Measurements from ENCODE around the gene RENBP. TPM values are rescaled to one million over a fixed set of nuclear protein-coding genes. Genes with fewer than 3 reads are reported as not detected.

RENBP gene
- total RNA-seq, 4 donors from 2014 or later = 1.8 to 2.6 (median 2.0) TPM

- no peak for DNase-seq
- peak in 1 of 2 donors; percentile 4 for TF ChIP-seq POLR2A (IDR thresholded peaks at IDR 0.05)
- no peak for TF ChIP-seq CTCF (IDR thresholded peaks at IDR 0.05 in 4 of 5, conservative IDR thresholded peaks at IDR 0.05 in 1 of 5)
Observed at GRCh38 chrX:153969125-153969903, 24.9 kb upstream of the RENBP start.

GRCh38 chrX:153968754-153969124 lies 24.3 kb upstream of the RENBP start:
- Histone ChIP-seq H3K36me3 (no peaks in the 10 kb centered on the region), H3K27me3 (no peaks in the 10 kb centered on the region), H3K9me3 (no peaks in the 10 kb centered on the region), H3K27ac (peak overlapping the region; percentile 95 to 100 (median 98)), H3K4me3 (peak overlapping the region; percentile 73 to 94 (median 85)), H3K4me1 (peaks cover 38 to 48% of the 10 kb centered on the region in 2 donors)
- DNase-seq (peak in 1 of 2 donors; percentile 73), ATAC-seq (peak in 1 of 2 donors; percentile 13)
- TF ChIP-seq POLR2A (IDR thresholded peaks at IDR 0.05) (peak; percentile 26 to 34), CTCF (IDR thresholded peaks at IDR 0.05 in 4 of 5, conservative IDR thresholded peaks at IDR 0.05 in 1 of 5) (no peak)
- in situ Hi-C loops (cut with MboI; ENCODE audit: low sequenced_read_pairs in 4 of 4) (loop anchor here in 3 of 4 donors (25.0 kb wide), 4 partner anchors 94 to 1006 kb away; partner anchors contain the start of genes IDH3G (in 2 of the 3), SRPK3 (in 2 of the 3), SSR4 (in 2 of the 3) and G6PD (in 1 of the 3)), intact Hi-C loops (cut with DNase I; ENCODE audit: low total_unique reads) (loop anchor here (5.0 kb wide), 1 partner anchor 176 kb away; the partner anchor contains the start of genes IDH3G and SSR4)

More at GRCh38 chrX:153969125-153969903, 24.9 kb upstream of the RENBP start:
- Histone ChIP-seq H3K4me1 (peaks cover 43 to 53% of the 10 kb centered on the region in 2 donors), H3K36me3 (no peaks in the 10 kb centered on the region), H3K4me3 (peak overlapping the region; percentile 73 to 94 (median 85)), H3K9me3 (no peaks in the 10 kb centered on the region), H3K27ac (peak overlapping the region; percentile 95 to 100 (median 98)), H3K27me3 (no peaks in the 10 kb centered on the region)
- intact Hi-C loops (cut with DNase I; ENCODE audit: low total_unique reads) (loop anchor here (5.0 kb wide), 1 partner anchor 177 kb away; the partner anchor contains the start of genes IDH3G and SSR4), in situ Hi-C loops (cut with MboI; ENCODE audit: low sequenced_read_pairs in 4 of 4) (loop anchor here in 3 of 4 donors (25.0 kb wide), 4 partner anchors 93 to 1007 kb away; partner anchors contain the start of genes IDH3G (in 2 of the 3), SRPK3 (in 2 of the 3), SSR4 (in 2 of the 3) and G6PD (in 1 of the 3))
- no peak for ATAC-seq

- Histone ChIP-seq H3K36me3 (no peaks in the 10 kb centered on the region), H3K9me3 (no peaks in the 10 kb centered on the region), H3K27ac (peak overlapping the region; percentile 95 to 100 (median 98)), H3K27me3 (no peaks in the 10 kb centered on the region), H3K4me3 (peak overlapping the region in 3 of 4 donors; percentile 22 to 87 (median 28)), H3K4me1 (peaks cover 36 to 43% of the 10 kb centered on the region in 2 donors)
- no peak for ATAC-seq
- DNase-seq = no peak
- intact Hi-C loops (cut with DNase I; ENCODE audit: low total_unique reads) = loop anchor here (5.0 kb wide), 1 partner anchor 176 kb away; the partner anchor contains the start of genes IDH3G and SSR4
- in situ Hi-C loops (cut with MboI; ENCODE audit: low sequenced_read_pairs in 4 of 4) = loop anchor here in 3 of 4 donors (25.0 kb wide), 4 partner anchors 94 to 1006 kb away; partner anchors contain the start of genes IDH3G (in 2 of the 3), SRPK3 (in 2 of the 3), SSR4 (in 2 of the 3) and G6PD (in 1 of the 3)
- TF ChIP-seq CTCF (IDR thresholded peaks at IDR 0.05 in 4 of 5, conservative IDR thresholded peaks at IDR 0.05 in 1 of 5) = no peak
- no peak for TF ChIP-seq POLR2A (IDR thresholded peaks at IDR 0.05)
Observed at GRCh38 chrX:153968255-153968654, 23.8 kb upstream of the RENBP start.

- no peak for ATAC-seq
- intact Hi-C loops (cut with DNase I; ENCODE audit: low total_unique reads) (loop anchor here (5.0 kb wide), 1 partner anchor 175 kb away; the partner anchor contains the start of genes IDH3G and SSR4), in situ Hi-C loops (cut with MboI; ENCODE audit: low sequenced_read_pairs in 4 of 4) (loop anchor here in 3 of 4 donors (25.0 kb wide), 4 partner anchors 95 to 1005 kb away; partner anchors contain the start of genes IDH3G (in 2 of the 3), SRPK3 (in 2 of the 3), SSR4 (in 2 of the 3) and G6PD (in 1 of the 3))
- Histone ChIP-seq H3K4me3 (peak overlapping the region in 2 of 4 donors; percentile 22 to 28), H3K4me1 (peaks cover 36 to 42% of the 10 kb centered on the region in 2 donors), H3K27me3 (no peaks in the 10 kb centered on the region), H3K36me3 (peaks cover 0 to 2% of the 10 kb centered on the region in 2 donors), H3K27ac (peak overlapping the region; percentile 95 to 100 (median 98)), H3K9me3 (no peaks in the 10 kb centered on the region)
- DNase-seq = no peak
- TF ChIP-seq CTCF (IDR thresholded peaks at IDR 0.05 in 4 of 5, conservative IDR thresholded peaks at IDR 0.05 in 1 of 5) = no peak
- TF ChIP-seq POLR2A (IDR thresholded peaks at IDR 0.05) = no peak
Observed at GRCh38 chrX:153967536-153968224, 23.2 kb upstream of the RENBP start.
